Measurements from ENCODE around the gene ABCC4.

DNA sequence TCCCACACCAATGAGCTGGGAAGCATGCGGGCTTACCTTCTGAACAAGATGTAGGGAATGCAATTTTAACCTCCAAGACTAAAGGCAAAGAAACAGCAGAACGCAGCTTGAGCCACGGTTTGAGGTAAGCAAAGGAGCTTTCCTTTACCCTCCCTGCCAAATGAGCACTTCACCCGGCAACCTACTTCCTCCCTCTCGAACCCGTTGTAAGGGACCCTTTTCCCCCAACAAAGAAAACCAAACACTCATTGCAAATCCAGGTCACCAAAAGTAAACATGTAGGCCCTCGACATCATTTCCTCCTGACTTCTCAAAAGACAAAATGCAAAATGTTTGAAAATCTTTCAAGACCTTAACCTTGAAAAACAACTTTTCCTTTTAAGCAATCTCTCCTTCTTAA lies 65.3 kb downstream of the ABCC4 start:
- TF ChIP-seq, protein P1, sequence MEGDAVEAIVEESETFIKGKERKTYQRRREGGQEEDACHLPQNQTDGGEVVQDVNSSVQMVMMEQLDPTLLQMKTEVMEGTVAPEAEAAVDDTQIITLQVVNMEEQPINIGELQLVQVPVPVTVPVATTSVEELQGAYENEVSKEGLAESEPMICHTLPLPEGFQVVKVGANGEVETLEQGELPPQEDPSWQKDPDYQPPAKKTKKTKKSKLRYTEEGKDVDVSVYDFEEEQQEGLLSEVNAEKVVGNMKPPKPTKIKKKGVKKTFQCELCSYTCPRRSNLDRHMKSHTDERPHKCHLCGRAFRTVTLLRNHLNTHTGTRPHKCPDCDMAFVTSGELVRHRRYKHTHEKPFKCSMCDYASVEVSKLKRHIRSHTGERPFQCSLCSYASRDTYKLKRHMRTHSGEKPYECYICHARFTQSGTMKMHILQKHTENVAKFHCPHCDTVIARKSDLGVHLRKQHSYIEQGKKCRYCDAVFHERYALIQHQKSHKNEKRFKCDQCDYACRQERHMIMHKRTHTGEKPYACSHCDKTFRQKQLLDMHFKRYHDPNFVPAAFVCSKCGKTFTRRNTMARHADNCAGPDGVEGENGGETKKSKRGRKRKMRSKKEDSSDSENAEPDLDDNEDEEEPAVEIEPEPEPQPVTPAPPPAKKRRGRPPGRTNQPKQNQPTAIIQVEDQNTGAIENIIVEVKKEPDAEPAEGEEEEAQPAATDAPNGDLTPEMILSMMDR (IDR thresholded peaks at IDR 0.05), result no peak
- TF ChIP-seq POLR2A (IDR thresholded peaks at IDR 0.05), result no peak
